Thyroid gland (tissue), 4 donors: Measurements from ENCODE around the gene PARD3B.

Source experiments
- CTCF ChIP-seq, 6 experiments: fragments of 200-600 bp in 3 of 6; fragments of 450-650 bp in 3 of 6; sonication (generic) in 3 of 6; IDR thresholded peaks; one replicate each; pipeline ENCODE4 v1.5.1; 2016 to 2019; ENCODE audit warnings: antibody characterized with exemption in 6 of 6, mild to moderate bottlenecking in 2 of 6, inconsistent platforms in 1 of 6, moderate library complexity in 1 of 6
- POLR2A ChIP-seq, 2 donors: fragments of 450-650 bp; IDR thresholded peaks; one replicate each; pipeline ENCODE4 v1.6.1; 2017; ENCODE audit warnings: antibody characterized with exemption in 2 of 2, mild to moderate bottlenecking in 2 of 2, moderate library complexity in 1 of 2

- TF ChIP-seq CTCF (IDR thresholded peaks at IDR 0.05): no peak
- no peak for TF ChIP-seq POLR2A (IDR thresholded peaks at IDR 0.05)
These were observed 428.3 kb downstream of the PARD3B start for GRCh38 chr2:204973616-204974015.
